Astrocyte (in vitro differentiated cells and primary cell): ENCODE results near the gene ZNF627.

Experiments used
- CTCF ChIP-seq: IDR thresholded peaks from 2 replicates; pipeline ENCODE4 v1.5.1; 2011; ENCODE audit warnings: low read depth, mild to moderate bottlenecking, inconsistent platforms, low read length, moderate library complexity; ENCODE audit not compliant: insufficient read depth
- EZH2 ChIP-seq: IDR thresholded peaks from 2 replicates; pipeline ENCODE4 v1.6.1; 2012; ENCODE audit warnings: mild to moderate bottlenecking, low read length, inconsistent platforms; ENCODE audit not compliant: insufficient read depth

GRCh38 chr19:11556634-11557420 is 40.5 kb upstream of the ZNF627 start:
- TF ChIP-seq CTCF (no peak), EZH2 (no peak)
